Effector memory CD8-positive, alpha-beta T cell (primary cell): ENCODE data around the gene DENND1A.
A peak's percentile ranks its signal among the peaks of the same experiment; 100 is the strongest.
"Not testable (repeated sequence)": the region's sequence is repeated elsewhere in the genome, so short reads cannot be mapped to it uniquely, and the experiment has no call there.

Experiments used
- ATAC-seq: fragments of 150-1000 bp; cut with Tn5 transposase; replicated peaks from 2 replicates; pipeline ENCODE4 v1.10.0; 2021; ENCODE audit warnings: mild to moderate bottlenecking, moderate library complexity
- DNase-seq, 3 experiments: peaks; one replicate each; pipeline ENCODE4 v3.0.0; 2021
- H3K27ac Mint-ChIP-seq, 2 donors: one replicate each; pipeline ENCODE4 v1.8.0; 2022; ENCODE audit warnings: mild to moderate bottlenecking in 2 of 2, mixed read lengths in 2 of 2, moderate library complexity in 2 of 2
- H3K27me3 Mint-ChIP-seq, 2 donors: one replicate each; pipeline ENCODE4 v1.8.0; 2022; ENCODE audit warnings: mixed read lengths in 2 of 2
- H3K36me3 Mint-ChIP-seq: one replicate; pipeline ENCODE4 v1.8.0; 2022; ENCODE audit warnings: mild to moderate bottlenecking, moderate library complexity, mixed read lengths; ENCODE audit not compliant: insufficient read depth
- H3K4me1 Mint-ChIP-seq, 2 donors: one replicate each; pipeline ENCODE4 v1.8.0; 2022; ENCODE audit warnings: low read depth in 2 of 2, mixed read lengths in 2 of 2
- H3K4me3 Mint-ChIP-seq, 2 donors: one replicate each; pipeline ENCODE4 v1.8.0; 2022; ENCODE audit warnings: mild to moderate bottlenecking in 2 of 2, mixed read lengths in 2 of 2, moderate library complexity in 2 of 2
- H3K9me3 Mint-ChIP-seq, 2 donors: one replicate each; pipeline ENCODE4 v1.8.0; 2022; ENCODE audit warnings: mixed read lengths in 2 of 2

The DENND1A gene

DNA sequence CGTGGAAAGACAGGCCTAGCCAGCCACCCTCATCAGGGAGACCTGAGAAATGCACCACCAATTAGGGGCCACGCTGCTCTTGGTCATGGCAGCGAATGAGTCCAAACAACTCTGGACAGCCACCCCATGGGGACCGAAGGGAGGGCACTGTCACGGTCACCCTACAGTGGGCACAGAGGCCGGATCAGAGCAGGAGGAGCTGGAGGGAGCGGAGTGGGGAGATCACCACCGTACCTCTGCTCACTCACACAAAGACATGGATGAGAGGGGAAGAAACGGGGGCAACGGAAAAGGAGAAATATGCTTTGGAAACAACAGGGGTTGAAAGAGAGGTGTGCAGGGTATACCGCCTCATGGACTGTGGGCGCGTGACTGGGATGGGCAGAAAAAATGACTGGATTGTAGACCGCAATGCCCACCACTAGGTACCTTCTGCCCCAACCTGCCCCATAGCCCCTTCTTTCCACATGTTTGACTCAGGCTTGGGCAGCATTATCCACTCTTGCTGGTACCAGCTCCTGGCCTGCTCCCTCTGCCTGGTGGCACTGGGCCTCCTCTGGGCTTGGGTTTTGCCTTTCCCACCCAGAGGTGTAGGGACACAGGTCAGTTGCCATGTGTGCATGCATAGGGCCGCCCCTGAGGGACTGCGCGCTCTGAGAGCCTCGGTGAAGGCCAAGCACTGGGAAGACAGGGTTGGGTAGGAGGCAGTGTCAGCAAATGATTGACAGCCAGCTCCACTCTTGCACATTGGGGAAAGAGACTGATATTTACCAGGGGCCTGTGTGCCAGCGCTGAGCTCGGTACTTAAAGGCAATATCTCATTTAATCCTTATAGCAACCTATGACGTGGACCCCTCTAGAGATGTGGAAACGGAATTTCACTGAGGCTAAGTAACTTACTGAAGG lies 497.3 kb downstream of the DENND1A start:
- Mint-ChIP-seq H3K27me3 (no peaks in the 10 kb centered on the region), H3K9me3 (peaks cover 2 to 6% of the 10 kb centered on the region in 2 donors), H3K36me3 (peaks cover 3% of the 10 kb centered on the region), H3K4me1 (no peaks in the 10 kb centered on the region), H3K4me3 (no peak overlapping the region), H3K27ac (no peak overlapping the region)
- ATAC-seq (no peak), DNase-seq (no peak)

- H3K27ac Mint-ChIP-seq: no peak overlapping the region
- no peaks in the 10 kb centered on the region for H3K27me3 Mint-ChIP-seq
- H3K4me3 Mint-ChIP-seq: no peak overlapping the region
- ATAC-seq (no peak), DNase-seq (no peak)
- H3K4me1 Mint-ChIP-seq: no peaks in the 10 kb centered on the region
- H3K9me3 Mint-ChIP-seq: peaks cover 2 to 6% of the 10 kb centered on the region in 2 donors
- H3K36me3 Mint-ChIP-seq: peaks cover 3% of the 10 kb centered on the region
Measured at GRCh38 chr9:123431581-123431980, 498.3 kb downstream of the DENND1A start.

DNA sequence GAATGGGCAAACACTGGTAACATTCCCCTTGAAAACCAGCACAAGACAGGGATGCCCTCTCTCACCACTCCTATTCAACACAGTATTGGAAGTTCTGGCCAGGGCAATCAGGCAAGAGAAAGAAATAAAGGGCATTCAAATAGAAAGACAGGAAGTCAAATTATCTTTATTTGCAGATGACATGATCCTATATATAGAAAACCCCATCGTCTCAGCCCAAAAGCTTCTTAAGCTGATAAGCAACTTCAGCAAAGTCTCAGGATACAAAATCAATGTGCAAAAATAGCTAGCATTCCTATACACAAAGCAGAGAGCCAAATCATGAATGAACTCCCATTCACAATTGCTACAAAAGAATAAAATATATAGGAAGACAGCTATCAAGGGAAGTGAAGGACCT lies 501.5 kb downstream of the DENND1A start:
- not testable (repeated sequence) for ATAC-seq, H3K27ac Mint-ChIP-seq, H3K36me3 Mint-ChIP-seq, H3K4me1 Mint-ChIP-seq, H3K4me3 Mint-ChIP-seq, H3K27me3 Mint-ChIP-seq, H3K9me3 Mint-ChIP-seq, DNase-seq

- no peaks in the 10 kb centered on the region for H3K4me1 Mint-ChIP-seq
- H3K4me3 Mint-ChIP-seq: no peak overlapping the region
- H3K9me3 Mint-ChIP-seq: peaks cover 2 to 6% of the 10 kb centered on the region in 2 donors
- no peak for ATAC-seq
- no peaks in the 10 kb centered on the region for H3K27me3 Mint-ChIP-seq
- peak overlapping the region in 1 of 2 donors; percentile 45 for H3K27ac Mint-ChIP-seq
- no peak for DNase-seq
- H3K36me3 Mint-ChIP-seq: peaks cover 3% of the 10 kb centered on the region
Measured at GRCh38 chr9:123426406-123426805, 503.5 kb downstream of the DENND1A start.

- ATAC-seq: no peak
- peaks cover 3% of the 10 kb centered on the region for H3K36me3 Mint-ChIP-seq
- H3K4me1 Mint-ChIP-seq: no peaks in the 10 kb centered on the region
Measured at GRCh38 chr9:123425836-123426365, 504.0 kb downstream of the DENND1A start.

DNA sequence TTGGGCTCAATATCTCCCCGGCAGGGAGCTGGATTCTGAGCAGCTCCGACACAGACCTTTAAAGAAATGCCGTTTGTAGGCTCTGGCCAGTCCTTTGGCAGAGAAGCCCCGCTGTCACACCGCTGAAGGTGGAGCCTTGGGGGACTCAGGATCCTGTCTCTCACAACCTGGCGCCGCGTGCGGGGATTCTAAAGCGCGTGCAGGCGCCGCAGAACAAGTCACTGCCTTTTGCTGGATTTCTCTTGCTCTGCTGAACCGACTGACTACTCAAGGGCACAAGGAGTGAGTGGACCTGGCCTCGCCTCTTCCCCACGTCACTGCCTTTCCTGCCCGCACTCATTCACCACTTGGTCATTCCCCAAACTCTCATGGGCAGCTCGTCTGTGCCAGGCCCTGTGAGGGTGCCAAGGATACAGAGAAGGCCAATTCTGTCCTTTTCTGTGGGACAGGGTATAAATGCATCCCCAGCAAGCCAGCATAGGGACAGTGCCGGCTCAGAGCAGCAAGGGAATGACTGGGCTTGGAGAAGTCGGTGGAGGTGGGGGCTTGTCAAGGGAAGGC lies 504.6 kb downstream of the DENND1A start:
- H3K27ac Mint-ChIP-seq: no peak overlapping the region
- no peak for DNase-seq
- no peak overlapping the region for H3K4me3 Mint-ChIP-seq
- peaks cover under 1 to 3% of the 10 kb centered on the region in 2 donors for H3K9me3 Mint-ChIP-seq
- no peak for ATAC-seq
- no peaks in the 10 kb centered on the region for H3K27me3 Mint-ChIP-seq
- peaks cover 5% of the 10 kb centered on the region for H3K36me3 Mint-ChIP-seq
- H3K4me1 Mint-ChIP-seq: no peaks in the 10 kb centered on the region

More at GRCh38 chr9:123425836-123426365, 504.0 kb downstream of the DENND1A start:
- no peak for DNase-seq
- Mint-ChIP-seq H3K27me3 (no peaks in the 10 kb centered on the region), H3K27ac (peak overlapping the region in 1 of 2 donors; percentile 45), H3K9me3 (peaks cover 2 to 6% of the 10 kb centered on the region in 2 donors), H3K4me3 (no peak overlapping the region)

GRCh38 chr9:123424552-123425225 lies 505.2 kb downstream of the DENND1A start:
- H3K27ac Mint-ChIP-seq: no peak overlapping the region

DNA sequence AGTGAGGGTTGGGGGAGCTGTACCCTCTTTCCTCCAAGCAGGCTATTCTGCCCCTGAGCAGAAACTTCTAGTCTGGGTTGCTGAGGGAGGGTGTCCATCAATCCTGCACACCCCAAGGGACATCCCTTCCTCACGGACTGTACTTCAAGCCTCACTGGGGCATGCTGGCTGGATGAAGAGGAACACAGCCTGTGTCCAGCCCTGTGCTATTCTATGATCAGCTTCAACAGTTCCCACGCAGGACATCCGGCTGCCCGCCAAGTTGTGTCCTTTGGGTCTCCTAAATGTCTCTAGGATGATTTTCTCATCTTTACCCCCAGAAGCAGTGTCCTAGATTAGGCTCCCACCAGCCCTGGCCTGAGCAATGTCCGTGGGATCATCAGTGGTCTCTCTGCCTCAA lies 505.8 kb downstream of the DENND1A start:
- Mint-ChIP-seq H3K27ac (no peak overlapping the region), H3K4me3 (no peak overlapping the region), H3K36me3 (peaks cover 6% of the 10 kb centered on the region), H3K4me1 (no peaks in the 10 kb centered on the region), H3K27me3 (no peaks in the 10 kb centered on the region), H3K9me3 (no peaks in the 10 kb centered on the region)
- ATAC-seq (no peak), DNase-seq (no peak)

More at GRCh38 chr9:123424552-123425225, 505.2 kb downstream of the DENND1A start:
- no peak for ATAC-seq
- Mint-ChIP-seq H3K4me3 (no peak overlapping the region), H3K27me3 (no peaks in the 10 kb centered on the region), H3K9me3 (no peaks in the 10 kb centered on the region), H3K4me1 (no peaks in the 10 kb centered on the region), H3K36me3 (peaks cover 6% of the 10 kb centered on the region)
- DNase-seq: no peak

DNA sequence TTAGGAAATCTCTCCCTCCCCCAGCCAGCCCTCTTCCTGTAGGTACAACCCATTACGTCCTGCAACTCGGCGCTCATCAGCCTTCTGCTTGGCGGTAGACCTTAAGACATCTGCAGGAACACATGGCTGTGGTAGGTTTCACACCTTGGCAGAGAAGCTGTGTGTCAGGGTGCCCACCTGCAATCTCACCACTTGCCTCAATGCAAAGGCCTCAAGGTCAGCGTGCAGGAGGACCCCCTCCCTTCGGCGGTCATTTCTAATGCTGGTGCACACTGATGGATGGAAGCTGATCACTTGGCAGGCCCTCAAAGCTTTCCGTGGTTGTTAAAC lies 506.6 kb downstream of the DENND1A start:
- no peaks in the 10 kb centered on the region for H3K4me1 Mint-ChIP-seq
- DNase-seq (no peak), ATAC-seq (no peak)
- no peak overlapping the region for H3K27ac Mint-ChIP-seq
- no peaks in the 10 kb centered on the region for H3K27me3 Mint-ChIP-seq
- no peak overlapping the region for H3K4me3 Mint-ChIP-seq
- H3K36me3 Mint-ChIP-seq: peaks cover 6% of the 10 kb centered on the region
- H3K9me3 Mint-ChIP-seq: no peaks in the 10 kb centered on the region

- Mint-ChIP-seq H3K4me1 (no peaks in the 10 kb centered on the region), H3K27ac (no peak overlapping the region), H3K36me3 (peaks cover 6% of the 10 kb centered on the region), H3K9me3 (no peaks in the 10 kb centered on the region), H3K4me3 (no peak overlapping the region), H3K27me3 (no peaks in the 10 kb centered on the region)
- ATAC-seq: no peak
- no peak for DNase-seq
Measured at GRCh38 chr9:123422635-123423310, 507.2 kb downstream of the DENND1A start.

DNA sequence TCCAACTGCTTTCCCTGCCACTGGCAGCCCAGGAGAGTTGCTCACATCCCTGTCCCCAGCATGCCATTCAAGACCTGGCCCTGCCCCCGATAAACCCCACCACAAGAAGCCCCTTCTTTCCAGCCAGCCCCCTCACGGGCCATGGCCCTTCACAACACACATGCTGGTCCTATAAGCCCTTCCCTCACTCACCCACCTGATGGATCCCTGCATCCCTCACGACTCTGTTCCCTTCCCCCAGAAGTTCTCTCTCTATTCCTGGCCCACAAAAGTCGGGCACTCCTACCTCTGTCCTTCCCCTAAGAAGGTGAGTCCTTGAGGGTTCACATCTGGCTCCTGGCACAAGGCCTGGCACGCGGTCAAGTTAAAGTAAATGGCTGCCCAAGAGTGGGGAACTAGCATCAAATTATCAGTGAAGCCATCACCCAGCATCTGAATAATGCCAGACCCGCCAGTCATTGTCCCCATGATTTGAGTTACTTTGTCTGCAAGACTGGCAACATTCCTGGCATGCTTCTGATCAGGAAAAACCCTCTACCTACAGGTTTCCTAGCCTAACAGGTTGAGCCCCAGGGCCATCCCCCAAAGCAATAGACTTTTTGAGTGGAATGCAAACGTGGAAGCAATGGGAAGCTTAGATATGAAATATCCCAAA lies 508.0 kb downstream of the DENND1A start:
- H3K9me3 Mint-ChIP-seq: no peaks in the 10 kb centered on the region
- H3K4me1 Mint-ChIP-seq: no peaks in the 10 kb centered on the region
- H3K27me3 Mint-ChIP-seq: no peaks in the 10 kb centered on the region
- ATAC-seq (no peak), DNase-seq (no peak)
- H3K27ac Mint-ChIP-seq: no peak overlapping the region
- no peak overlapping the region for H3K4me3 Mint-ChIP-seq
- peaks cover 6% of the 10 kb centered on the region for H3K36me3 Mint-ChIP-seq

DNA sequence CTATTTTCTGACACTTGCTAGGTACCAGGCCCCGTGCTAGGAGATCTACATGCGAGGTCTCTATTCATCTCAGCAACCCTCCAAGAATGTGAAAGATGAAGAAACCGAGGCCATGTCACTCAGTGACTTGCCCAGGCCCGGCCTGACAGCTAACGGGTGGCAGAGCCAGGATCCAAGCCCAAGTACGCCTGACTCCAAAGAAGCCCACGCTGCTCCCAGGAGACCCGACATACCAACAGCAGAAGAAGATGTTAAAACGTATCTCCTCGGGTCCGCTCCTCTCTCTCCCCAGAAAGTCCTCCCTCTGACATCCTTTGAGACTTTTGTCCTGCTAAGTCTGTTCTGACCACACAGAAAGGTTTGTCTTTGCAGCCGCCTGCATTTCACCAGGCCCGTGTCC lies 508.7 kb downstream of the DENND1A start:
- DNase-seq (no peak), ATAC-seq (no peak)
- Mint-ChIP-seq H3K9me3 (no peaks in the 10 kb centered on the region), H3K27ac (no peak overlapping the region), H3K27me3 (no peaks in the 10 kb centered on the region), H3K4me3 (no peak overlapping the region), H3K4me1 (no peaks in the 10 kb centered on the region), H3K36me3 (peaks cover 6% of the 10 kb centered on the region)

DNA sequence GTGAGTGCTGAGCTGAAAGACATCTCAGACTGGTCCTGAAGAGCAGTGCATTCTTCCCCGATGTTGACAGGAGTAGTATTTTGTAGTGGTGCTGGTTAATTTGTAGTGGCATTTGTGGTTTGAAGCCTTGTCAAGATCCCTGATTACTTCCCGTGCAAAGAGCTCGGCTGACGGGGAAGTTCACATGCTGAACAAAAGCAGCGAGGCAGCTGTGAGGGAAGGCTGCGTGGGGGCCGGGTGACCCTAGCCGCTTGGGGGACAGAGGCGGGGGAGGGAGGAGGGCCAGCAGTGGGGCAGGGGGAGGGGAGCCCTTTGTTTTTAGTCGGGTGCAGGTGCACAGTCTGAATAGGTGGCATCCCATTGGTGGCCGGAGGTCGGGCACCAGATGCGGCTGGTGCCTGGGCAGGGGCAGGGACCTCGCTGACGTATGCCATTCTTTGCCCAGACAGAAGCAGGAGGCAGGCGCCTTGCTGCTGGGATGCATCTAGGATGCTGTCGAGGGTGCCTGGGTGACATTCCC lies 509.3 kb downstream of the DENND1A start:
- no peak for DNase-seq
- H3K27me3 Mint-ChIP-seq: no peaks in the 10 kb centered on the region
- no peaks in the 10 kb centered on the region for H3K4me1 Mint-ChIP-seq
- H3K27ac Mint-ChIP-seq: no peak overlapping the region
- H3K4me3 Mint-ChIP-seq: no peak overlapping the region
- H3K36me3 Mint-ChIP-seq: peaks cover 5% of the 10 kb centered on the region
- no peak for ATAC-seq
- no peaks in the 10 kb centered on the region for H3K9me3 Mint-ChIP-seq
